GM12875 (cell line): ENCODE data around the gene CGB8.
"Not testable (repeated sequence)": the region's sequence is repeated elsewhere in the genome, so short reads cannot be mapped to it uniquely, and the experiment has no call there.

Source experiments
- H3K4me3 ChIP-seq: one replicate; pipeline ENCODE4 v1.5.1; 2011; ENCODE audit warnings: low read depth, low read length, control low read depth
- TF ChIP-seq, protein P1 (sequence below): IDR thresholded peaks from 2 replicates; pipeline ENCODE4 v1.5.1; 2011; ENCODE audit warnings: low read depth, mild to moderate bottlenecking, control low read depth, inconsistent platforms, low read length, moderate library complexity, borderline replicate concordance; ENCODE audit not compliant: insufficient read depth

Gene CGB8

GRCh38 chr19:49031642-49032301, 17.1 kb downstream of the CGB8 start, which contains the start of gene CGB2:
Gene CGB2 (plus strand): TSS chr19:49031890. CDS start chr19:49032096, 206 bp downstream.
- TF ChIP-seq, protein P1, sequence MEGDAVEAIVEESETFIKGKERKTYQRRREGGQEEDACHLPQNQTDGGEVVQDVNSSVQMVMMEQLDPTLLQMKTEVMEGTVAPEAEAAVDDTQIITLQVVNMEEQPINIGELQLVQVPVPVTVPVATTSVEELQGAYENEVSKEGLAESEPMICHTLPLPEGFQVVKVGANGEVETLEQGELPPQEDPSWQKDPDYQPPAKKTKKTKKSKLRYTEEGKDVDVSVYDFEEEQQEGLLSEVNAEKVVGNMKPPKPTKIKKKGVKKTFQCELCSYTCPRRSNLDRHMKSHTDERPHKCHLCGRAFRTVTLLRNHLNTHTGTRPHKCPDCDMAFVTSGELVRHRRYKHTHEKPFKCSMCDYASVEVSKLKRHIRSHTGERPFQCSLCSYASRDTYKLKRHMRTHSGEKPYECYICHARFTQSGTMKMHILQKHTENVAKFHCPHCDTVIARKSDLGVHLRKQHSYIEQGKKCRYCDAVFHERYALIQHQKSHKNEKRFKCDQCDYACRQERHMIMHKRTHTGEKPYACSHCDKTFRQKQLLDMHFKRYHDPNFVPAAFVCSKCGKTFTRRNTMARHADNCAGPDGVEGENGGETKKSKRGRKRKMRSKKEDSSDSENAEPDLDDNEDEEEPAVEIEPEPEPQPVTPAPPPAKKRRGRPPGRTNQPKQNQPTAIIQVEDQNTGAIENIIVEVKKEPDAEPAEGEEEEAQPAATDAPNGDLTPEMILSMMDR, result peak; percentile 34; the same call in 1 of the 2 replicates
- not testable (repeated sequence) for H3K4me3 ChIP-seq

GRCh38 chr19:49030323-49030722, 18.6 kb downstream of the CGB8 start:
- not testable (repeated sequence) for H3K4me3 ChIP-seq

DNA sequence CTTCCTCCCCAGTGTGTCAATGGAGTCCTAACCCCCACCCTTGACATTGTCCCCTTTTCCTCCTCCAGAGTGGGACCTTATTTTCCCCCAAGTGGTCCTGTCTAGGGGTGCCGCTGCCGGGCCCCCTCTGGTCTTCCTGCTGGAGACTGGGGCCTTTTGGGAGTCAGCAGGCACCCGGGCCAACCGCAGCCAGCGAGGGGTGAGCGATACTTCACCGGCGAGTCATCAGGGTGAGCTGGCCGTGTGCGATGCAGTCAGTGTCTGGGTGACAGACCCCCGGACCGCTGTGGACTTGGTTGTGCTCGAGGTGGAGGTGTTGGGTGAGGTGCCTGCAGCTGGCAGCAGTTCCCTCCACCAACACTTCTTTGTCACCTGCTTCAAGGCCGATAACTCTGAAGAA, 19.2 kb downstream of the CGB8 start:
- H3K4me3 ChIP-seq, result not testable (repeated sequence)

DNA sequence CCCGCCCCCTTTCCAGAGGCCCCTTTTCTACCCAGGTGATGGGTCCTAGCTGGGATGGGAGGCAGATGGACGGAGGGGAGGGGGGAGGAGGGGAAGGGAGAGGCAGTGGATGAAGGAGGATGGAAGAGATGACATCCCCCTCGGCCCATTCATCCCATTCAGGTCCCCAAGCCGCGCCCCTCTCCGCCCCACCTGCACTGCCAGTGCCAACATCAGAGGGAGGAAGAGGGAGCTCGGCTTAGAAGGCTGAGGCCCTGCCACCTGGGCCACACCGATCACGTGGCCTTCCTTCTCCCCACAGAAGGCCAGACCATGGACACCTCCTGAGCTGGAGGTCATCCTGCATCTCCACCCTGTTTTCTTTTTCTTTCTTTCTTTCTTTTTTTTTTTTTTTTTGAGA, 20.2 kb downstream of the CGB8 start:
- not testable (repeated sequence) for H3K4me3 ChIP-seq

DNA sequence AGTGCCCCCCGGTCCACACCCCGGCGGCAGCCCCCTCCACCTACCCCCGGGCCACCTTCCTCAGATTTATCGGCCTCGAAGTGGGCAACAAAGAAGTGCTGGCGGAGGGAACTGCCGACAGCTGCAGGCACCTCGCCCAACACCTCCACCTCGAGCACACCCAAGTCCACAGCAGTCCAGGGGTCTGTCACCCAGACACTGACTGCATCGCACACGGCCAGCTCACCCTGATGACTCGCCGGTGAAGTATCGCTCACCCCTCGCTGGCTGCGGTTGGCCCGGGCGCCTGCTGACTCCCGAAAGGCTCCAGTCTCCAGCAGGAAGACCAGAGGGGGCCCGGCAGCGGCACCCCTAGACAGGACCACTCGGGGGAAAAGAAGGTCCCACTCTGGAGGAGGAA, 23.3 kb downstream of the CGB8 start:
- H3K4me3 ChIP-seq, result not testable (repeated sequence)

- H3K4me3 ChIP-seq, result not testable (repeated sequence)
These were observed 23.8 kb downstream of the CGB8 start for GRCh38 chr19:49025088-49025487.

GRCh38 chr19:49024233-49024632, 24.7 kb downstream of the CGB8 start, which contains the start of gene CGB3:
Gene CGB3 (minus strand): TSS chr19:49024333. CDS start chr19:49023971, 362 bp downstream.
- not testable (repeated sequence) for H3K4me3 ChIP-seq

DNA sequence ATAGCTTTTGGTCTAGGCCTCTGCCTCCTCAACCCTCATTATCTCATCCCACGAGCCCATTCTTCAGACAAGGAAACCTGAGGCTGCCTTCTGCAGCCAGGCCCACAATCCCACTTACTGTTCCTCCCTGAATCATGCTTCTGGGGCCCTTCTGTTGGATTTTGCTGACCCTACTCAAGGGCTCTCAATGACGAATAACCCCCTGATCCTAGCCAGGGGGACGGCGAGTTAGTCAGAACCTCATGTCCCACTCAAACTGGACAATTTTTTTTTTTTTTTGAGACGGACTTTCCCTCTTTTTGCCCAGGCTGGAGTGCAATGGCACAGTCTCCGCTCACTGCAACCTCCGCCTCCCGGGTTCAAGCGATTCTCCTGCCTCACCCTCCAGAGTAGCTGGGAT, 26.8 kb downstream of the CGB8 start:
- TF ChIP-seq, protein P1, result no peak
- H3K4me3 ChIP-seq, result no peak overlapping the region

- no peak overlapping the region for H3K4me3 ChIP-seq
- TF ChIP-seq, protein P1, result no peak
These were observed 27.7 kb downstream of the CGB8 start for GRCh38 chr19:49020931-49021895.

DNA sequence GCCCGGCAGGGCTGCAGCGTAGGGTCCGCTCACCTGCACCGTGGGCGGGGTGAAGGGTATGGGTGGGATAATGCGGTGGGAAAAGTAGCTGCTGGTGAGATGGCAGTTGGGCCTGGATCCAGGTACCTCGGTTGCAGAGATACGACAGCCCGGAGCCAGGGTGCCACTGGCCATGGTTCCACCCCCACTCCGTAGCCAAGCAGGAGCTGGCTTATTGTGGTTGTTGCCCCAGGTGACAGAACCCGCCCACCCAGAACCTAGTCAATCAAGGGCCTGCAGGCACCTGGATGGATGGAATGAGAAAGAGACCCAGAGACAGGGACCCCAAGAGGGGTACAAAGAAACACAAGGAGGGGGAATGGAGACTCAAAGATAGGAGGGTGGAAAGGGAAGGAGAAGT, 28.6 kb downstream of the CGB8 start:
- H3K4me3 ChIP-seq, result no peak overlapping the region
- TF ChIP-seq, protein P1, result no peak
